H9 (cell line): ENCODE measurements around the gene CPHXL2. TPM values are rescaled to one million over a fixed set of nuclear protein-coding genes. Genes with fewer than 3 reads are reported as not detected.

ENCODE experiments used
- DNase-seq: peaks from one replicate; pipeline ENCODE4 v3.0.0-alpha.2; 2017
- H2AFZ ChIP-seq: one replicate; pipeline ENCODE4 v1.6.1; 2013; ENCODE audit warnings: mild to moderate bottlenecking, low read length, control low read depth, moderate library complexity
- H2AK5ac ChIP-seq: 2 replicates; pipeline ENCODE4 v1.6.1; 2013; ENCODE audit warnings: low read length, control low read depth, mixed read lengths; ENCODE audit not compliant: insufficient read length
- H2BK120ac ChIP-seq: one replicate; pipeline ENCODE4 v1.6.1; 2013; ENCODE audit warnings: low read depth, mild to moderate bottlenecking, low read length, control low read depth, inconsistent platforms; ENCODE audit not compliant: poor library complexity, severe bottlenecking
- H2BK12ac ChIP-seq: 2 replicates; pipeline ENCODE4 v1.6.1; 2013; ENCODE audit warnings: low read length, control low read depth, mixed read lengths, low read depth; ENCODE audit not compliant: insufficient read length
- H2BK15ac ChIP-seq: 2 replicates; pipeline ENCODE4 v1.6.1; 2013; ENCODE audit warnings: low read depth, low read length, control low read depth
- H2BK20ac ChIP-seq: one replicate; pipeline ENCODE4 v1.6.1; 2013; ENCODE audit warnings: low read depth, mild to moderate bottlenecking, low read length, control low read depth, inconsistent platforms; ENCODE audit not compliant: poor library complexity, severe bottlenecking
- H2BK5ac ChIP-seq: 2 replicates; pipeline ENCODE4 v1.6.1; 2013; ENCODE audit warnings: low read length, control low read depth, mixed read lengths; ENCODE audit not compliant: insufficient read length
- H3K14ac ChIP-seq: 2 replicates; pipeline ENCODE4 v1.6.1; 2013; ENCODE audit warnings: low read length, control low read depth; ENCODE audit not compliant: insufficient read depth
- H3K18ac ChIP-seq: 2 replicates; pipeline ENCODE4 v1.6.1; 2013; ENCODE audit warnings: low read depth, mild to moderate bottlenecking, mixed read lengths, low read length, control low read depth; ENCODE audit not compliant: insufficient read length
- H3K23ac ChIP-seq: 2 replicates; pipeline ENCODE4 v1.6.1; 2013; ENCODE audit warnings: low read length, control low read depth, mixed read lengths, low read depth; ENCODE audit not compliant: insufficient read length
- H3K23me2 ChIP-seq: 2 replicates; pipeline ENCODE4 v1.6.1; 2013; ENCODE audit warnings: low read depth, mild to moderate bottlenecking, mixed read lengths, low read length, control low read depth; ENCODE audit not compliant: insufficient read length, poor library complexity, severe bottlenecking
- H3K27ac ChIP-seq: 2 replicates; pipeline ENCODE4 v1.5.1; 2013; ENCODE audit warnings: low read length, control low read depth, mixed read lengths, low read depth; ENCODE audit not compliant: insufficient read length
- H3K27me3 ChIP-seq: 2 replicates; pipeline ENCODE4 v1.6.1; 2013; ENCODE audit warnings: low read length, control low read depth, inconsistent platforms; ENCODE audit not compliant: insufficient read depth
- H3K4ac ChIP-seq: 2 replicates; pipeline ENCODE4 v1.6.1; 2013; ENCODE audit warnings: low read depth, mild to moderate bottlenecking, control low read depth, inconsistent platforms, low read length, moderate library complexity
- H3K4me1 ChIP-seq: 2 replicates; pipeline ENCODE4 v1.6.1; 2013; ENCODE audit warnings: low read length, control low read depth, inconsistent platforms; ENCODE audit not compliant: insufficient read depth
- H3K4me2 ChIP-seq: 2 replicates; pipeline ENCODE4 v1.6.1; 2013; ENCODE audit warnings: low read length, control low read depth, mixed read lengths; ENCODE audit not compliant: insufficient read length, insufficient read depth
- H3K56ac ChIP-seq: 2 replicates; pipeline ENCODE4 v1.6.1; 2013; ENCODE audit warnings: low read depth, mild to moderate bottlenecking, mixed read lengths, low read length, control low read depth; ENCODE audit not compliant: insufficient read length
- H3K79me1 ChIP-seq: 2 replicates; pipeline ENCODE4 v1.6.1; 2013; ENCODE audit warnings: low read depth, mild to moderate bottlenecking, moderate library complexity, low read length, control low read depth, inconsistent platforms; ENCODE audit not compliant: insufficient read depth, poor library complexity, severe bottlenecking
- H3K79me2 ChIP-seq: 2 replicates; pipeline ENCODE4 v1.6.1; 2013; ENCODE audit warnings: low read length, control low read depth, inconsistent platforms; ENCODE audit not compliant: insufficient read depth
- H3K9ac ChIP-seq: 2 replicates; pipeline ENCODE4 v1.6.1; 2013; ENCODE audit warnings: low read length, control low read depth, mixed read lengths; ENCODE audit not compliant: insufficient read length; ENCODE audit errors: extremely low read depth
- H3K9me3 ChIP-seq: one replicate; pipeline ENCODE4 v1.6.1; 2013; ENCODE audit warnings: low read depth, low read length, inconsistent platforms; ENCODE audit not compliant: control insufficient read depth
- H3T11ph ChIP-seq: one replicate; pipeline ENCODE4 v1.6.1; 2013; ENCODE audit warnings: mild to moderate bottlenecking, low read length, control low read depth, inconsistent platforms
- H4K20me1 ChIP-seq: one replicate; pipeline ENCODE4 v1.6.1; 2013; ENCODE audit not compliant: control insufficient read depth, insufficient read length, insufficient read depth
- H4K5ac ChIP-seq: 2 replicates; pipeline ENCODE4 v1.6.1; 2013; ENCODE audit warnings: low read depth, mild to moderate bottlenecking, mixed read lengths, low read length, control low read depth; ENCODE audit not compliant: insufficient read length
- H4K8ac ChIP-seq: replicated peaks from 2 replicates; pipeline ENCODE4 v1.6.1; 2013; ENCODE audit warnings: low read length, control low read depth, mixed read lengths, low read depth; ENCODE audit not compliant: insufficient read length
- H4K91ac ChIP-seq: 2 replicates; pipeline ENCODE4 v1.6.1; 2013; ENCODE audit warnings: low read depth, mild to moderate bottlenecking, moderate library complexity, mixed read lengths, low read length, control low read depth; ENCODE audit not compliant: insufficient read length
- H3K27ac Mint-ChIP-seq, 3 experiments: 2 replicates in 2 of 3; 3 replicates in 1 of 3; pipeline ENCODE4 v1.8.0; 2020 to 2021; ENCODE audit warnings: mixed read lengths in 3 of 3, mild to moderate bottlenecking in 1 of 3, moderate library complexity in 1 of 3
- H3K27me3 Mint-ChIP-seq: 2 replicates; pipeline ENCODE4 v1.8.0; 2021; ENCODE audit warnings: low read depth, mild to moderate bottlenecking, moderate library complexity, mixed read lengths
- H3K36me3 Mint-ChIP-seq, 3 experiments: 2 replicates in 2 of 3; 3 replicates in 1 of 3; pipeline ENCODE4 v1.8.0; 2020 to 2021; ENCODE audit warnings: low read depth in 3 of 3, mixed read lengths in 3 of 3; ENCODE audit not compliant: insufficient read depth in 1 of 3
- H3K4me1 Mint-ChIP-seq, 2 experiments: 2 replicates each; pipeline ENCODE4 v1.8.0; 2020; ENCODE audit warnings: mixed read lengths in 2 of 2
- H3K4me3 Mint-ChIP-seq, 2 experiments: 2 replicates in 1 of 2; 3 replicates in 1 of 2; pipeline ENCODE4 v1.8.0; 2020 to 2021; ENCODE audit warnings: mild to moderate bottlenecking in 2 of 2, mixed read lengths in 2 of 2, moderate library complexity in 1 of 2
- H3K9me3 Mint-ChIP-seq, 2 experiments: 2 replicates in 1 of 2; 3 replicates in 1 of 2; pipeline ENCODE4 v1.8.0; 2020; ENCODE audit warnings: mild to moderate bottlenecking in 2 of 2, mixed read lengths in 2 of 2, moderate library complexity in 1 of 2
- WGBS: extraction: QIAGEN DNeasy Blood & Tissue Kit; methylation state at CpG from one replicate; pipeline ENCODE4 v1.1.7; 2013; ENCODE audit warnings: missing lambda C conversion rate, low lambda C conversion rate, mixed read lengths; ENCODE audit not compliant: insufficient read length; ENCODE audit errors: extremely low coverage; 5-methylcytosine and 5-hydroxymethylcytosine counted together
- total RNA-seq: library from RNA; stranded (reverse); gene quantifications from 2 replicates; pipeline ENCODE4 v1.2.1, GENCODE V29; 2021
- TF ChIP-seq, protein P1 (sequence below): fragments of 200-600 bp; sonication (generic); conservative IDR thresholded peaks from 3 replicates; pipeline ENCODE4 v1.8.0; 2021; ENCODE audit warnings: antibody characterized with exemption, mild to moderate bottlenecking

Gene CPHXL2
- total RNA-seq, 1 experiment from 2014 or later = not detected

- H3K9me3 ChIP-seq = no peaks in the 10 kb centered on the region
- H3K27me3 ChIP-seq = no peaks in the 10 kb centered on the region
- no peak overlapping the region for H2AK5ac ChIP-seq
- H3K9ac ChIP-seq = no peak overlapping the region
- no peaks in the 10 kb centered on the region for H3K79me1 ChIP-seq
- H2AFZ ChIP-seq = no peak overlapping the region
- no peak overlapping the region for H4K5ac ChIP-seq
- TF ChIP-seq, protein P1, sequence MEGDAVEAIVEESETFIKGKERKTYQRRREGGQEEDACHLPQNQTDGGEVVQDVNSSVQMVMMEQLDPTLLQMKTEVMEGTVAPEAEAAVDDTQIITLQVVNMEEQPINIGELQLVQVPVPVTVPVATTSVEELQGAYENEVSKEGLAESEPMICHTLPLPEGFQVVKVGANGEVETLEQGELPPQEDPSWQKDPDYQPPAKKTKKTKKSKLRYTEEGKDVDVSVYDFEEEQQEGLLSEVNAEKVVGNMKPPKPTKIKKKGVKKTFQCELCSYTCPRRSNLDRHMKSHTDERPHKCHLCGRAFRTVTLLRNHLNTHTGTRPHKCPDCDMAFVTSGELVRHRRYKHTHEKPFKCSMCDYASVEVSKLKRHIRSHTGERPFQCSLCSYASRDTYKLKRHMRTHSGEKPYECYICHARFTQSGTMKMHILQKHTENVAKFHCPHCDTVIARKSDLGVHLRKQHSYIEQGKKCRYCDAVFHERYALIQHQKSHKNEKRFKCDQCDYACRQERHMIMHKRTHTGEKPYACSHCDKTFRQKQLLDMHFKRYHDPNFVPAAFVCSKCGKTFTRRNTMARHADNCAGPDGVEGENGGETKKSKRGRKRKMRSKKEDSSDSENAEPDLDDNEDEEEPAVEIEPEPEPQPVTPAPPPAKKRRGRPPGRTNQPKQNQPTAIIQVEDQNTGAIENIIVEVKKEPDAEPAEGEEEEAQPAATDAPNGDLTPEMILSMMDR = no peak
- WGBS = no CpG with 5 or more reads among the region's 2 CpGs
- no peak overlapping the region for H3K56ac ChIP-seq
- H2BK20ac ChIP-seq = no peak overlapping the region
- H3K79me2 ChIP-seq = no peaks in the 10 kb centered on the region
- H3K27ac Mint-ChIP-seq = no peak overlapping the region
- no peak overlapping the region for H3K4me3 Mint-ChIP-seq
- no peak for DNase-seq
- peaks cover 15 to 17% of the 10 kb centered on the region in 2 experiments for H3K4me1 Mint-ChIP-seq
- peaks cover 11% of the 10 kb centered on the region for H3K23me2 ChIP-seq
- H3K14ac ChIP-seq = no peak overlapping the region
- H3K27ac ChIP-seq = no peak overlapping the region
- H3K9me3 Mint-ChIP-seq = no peaks in the 10 kb centered on the region
- no peak overlapping the region for H3K4ac ChIP-seq
- no peak overlapping the region for H3T11ph ChIP-seq
- no peak overlapping the region for H3K23ac ChIP-seq
- no peak overlapping the region for H2BK5ac ChIP-seq
- no peak overlapping the region for H2BK15ac ChIP-seq
- H3K4me1 ChIP-seq = no peaks in the 10 kb centered on the region
- no peak overlapping the region for H2BK12ac ChIP-seq
- H3K4me2 ChIP-seq = no peak overlapping the region
- H4K8ac ChIP-seq = no peak overlapping the region
- peaks cover 1% of the 10 kb centered on the region; the same call in 1 of the 2 replicates for H3K27me3 Mint-ChIP-seq
- H4K91ac ChIP-seq = no peak overlapping the region
- H3K36me3 Mint-ChIP-seq = peaks cover 28 to 55% (median 55%) of the 10 kb centered on the region in 3 experiments; a peak in 6 of 7 replicates
- H3K18ac ChIP-seq = no peak overlapping the region
- H2BK120ac ChIP-seq = no peak overlapping the region
- no peaks in the 10 kb centered on the region for H4K20me1 ChIP-seq
These were observed 58.0 kb downstream of the CPHXL2 start for GRCh38 chr16:75618780-75619179.
